ENCODE data around the gene SEMA4D. TPM values are rescaled to one million over a fixed set of nuclear protein-coding genes. Genes with fewer than 3 reads are reported as not detected.

Gene SEMA4D
- total RNA-seq, 1 experiment from 2014 or later: 48.4 TPM

DNA sequence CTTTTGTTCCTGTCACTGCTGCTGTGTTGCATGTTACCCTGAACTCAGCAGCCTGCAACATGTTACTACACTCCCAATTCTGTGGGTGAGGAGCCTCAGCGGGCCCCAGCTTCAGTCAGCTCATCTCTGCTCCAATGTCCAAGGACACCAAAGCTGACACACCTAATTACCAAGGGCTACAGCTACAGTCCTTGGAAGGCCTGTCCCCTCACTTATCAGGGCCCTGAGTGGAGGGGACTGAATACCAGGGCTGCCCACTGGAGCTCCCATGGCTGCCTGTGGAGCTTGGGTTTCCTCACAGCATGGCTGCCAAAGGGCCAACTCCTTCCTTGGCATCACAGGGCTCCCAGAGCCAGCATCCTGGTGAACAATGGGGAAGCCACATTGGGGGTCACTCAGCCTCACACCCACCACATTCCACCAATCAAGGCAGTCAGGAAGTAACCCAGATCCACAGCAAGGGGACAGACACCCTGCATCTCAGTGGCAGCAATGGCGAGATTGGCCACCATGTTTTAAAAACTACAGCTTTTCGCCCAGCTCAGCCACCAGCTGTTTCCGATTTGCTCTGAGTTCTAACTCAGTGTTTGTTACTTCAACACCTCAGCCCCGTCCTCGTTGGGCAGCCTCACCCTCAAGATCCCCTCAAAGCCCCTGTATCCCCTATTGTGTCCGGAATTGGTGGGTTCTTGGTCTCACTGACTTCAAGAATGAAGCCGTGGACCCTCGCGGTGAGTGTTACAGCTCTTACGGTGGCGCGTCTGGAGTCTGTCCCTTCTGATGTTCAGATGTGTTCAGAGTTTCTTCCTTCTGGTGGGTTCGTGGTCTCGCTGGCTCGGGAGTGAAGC lies 18.9 kb downstream of the SEMA4D start:
- Histone ChIP-seq H3K9me2 (ENCODE audit: insufficient read depth) (no peaks in the 10 kb centered on the region), H3K4me3 (no peak overlapping the region), H3K27me3 (ENCODE audit: insufficient read depth, low read depth) (no peaks in the 10 kb centered on the region), H2AFZ (no peak overlapping the region), H3K27ac (no peak overlapping the region), H3F3A (ENCODE audit: insufficient read depth, low read depth) (no peaks in the 10 kb centered on the region), H3K9me3 (ENCODE audit: insufficient read depth, low read depth) (no peaks in the 10 kb centered on the region), H4K20me1 (ENCODE audit: insufficient read depth) (no peaks in the 10 kb centered on the region; the same call in 1 of the 2 replicates), H3K4me2 (no peak overlapping the region), H3K4me1 (replicated peaks; ENCODE audit: insufficient read depth) (no peaks in the 10 kb centered on the region), H3K36me3 (ENCODE audit: low read depth) (no peaks in the 10 kb centered on the region), H3K79me2 (ENCODE audit: low read depth) (no peaks in the 10 kb centered on the region)
- no peak for TF ChIP-seq EZH2 (IDR thresholded peaks at IDR 0.05; ENCODE audit: low read depth)
- TF ChIP-seq, protein P1, sequence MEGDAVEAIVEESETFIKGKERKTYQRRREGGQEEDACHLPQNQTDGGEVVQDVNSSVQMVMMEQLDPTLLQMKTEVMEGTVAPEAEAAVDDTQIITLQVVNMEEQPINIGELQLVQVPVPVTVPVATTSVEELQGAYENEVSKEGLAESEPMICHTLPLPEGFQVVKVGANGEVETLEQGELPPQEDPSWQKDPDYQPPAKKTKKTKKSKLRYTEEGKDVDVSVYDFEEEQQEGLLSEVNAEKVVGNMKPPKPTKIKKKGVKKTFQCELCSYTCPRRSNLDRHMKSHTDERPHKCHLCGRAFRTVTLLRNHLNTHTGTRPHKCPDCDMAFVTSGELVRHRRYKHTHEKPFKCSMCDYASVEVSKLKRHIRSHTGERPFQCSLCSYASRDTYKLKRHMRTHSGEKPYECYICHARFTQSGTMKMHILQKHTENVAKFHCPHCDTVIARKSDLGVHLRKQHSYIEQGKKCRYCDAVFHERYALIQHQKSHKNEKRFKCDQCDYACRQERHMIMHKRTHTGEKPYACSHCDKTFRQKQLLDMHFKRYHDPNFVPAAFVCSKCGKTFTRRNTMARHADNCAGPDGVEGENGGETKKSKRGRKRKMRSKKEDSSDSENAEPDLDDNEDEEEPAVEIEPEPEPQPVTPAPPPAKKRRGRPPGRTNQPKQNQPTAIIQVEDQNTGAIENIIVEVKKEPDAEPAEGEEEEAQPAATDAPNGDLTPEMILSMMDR (conservative IDR thresholded peaks at IDR 0.05): no peak
- intact Hi-C loops (cut with micrococcal nuclease; ENCODE audit: unreplicated experiment): no loop called here
- ChIA-PET CTCF (no interaction called here), POLR2A (ENCODE audit: unreplicated experiment) (no interaction called here)
- no TSS peak for BruUV-seq (replicated peaks)
- no peak for DNase-seq

DNA sequence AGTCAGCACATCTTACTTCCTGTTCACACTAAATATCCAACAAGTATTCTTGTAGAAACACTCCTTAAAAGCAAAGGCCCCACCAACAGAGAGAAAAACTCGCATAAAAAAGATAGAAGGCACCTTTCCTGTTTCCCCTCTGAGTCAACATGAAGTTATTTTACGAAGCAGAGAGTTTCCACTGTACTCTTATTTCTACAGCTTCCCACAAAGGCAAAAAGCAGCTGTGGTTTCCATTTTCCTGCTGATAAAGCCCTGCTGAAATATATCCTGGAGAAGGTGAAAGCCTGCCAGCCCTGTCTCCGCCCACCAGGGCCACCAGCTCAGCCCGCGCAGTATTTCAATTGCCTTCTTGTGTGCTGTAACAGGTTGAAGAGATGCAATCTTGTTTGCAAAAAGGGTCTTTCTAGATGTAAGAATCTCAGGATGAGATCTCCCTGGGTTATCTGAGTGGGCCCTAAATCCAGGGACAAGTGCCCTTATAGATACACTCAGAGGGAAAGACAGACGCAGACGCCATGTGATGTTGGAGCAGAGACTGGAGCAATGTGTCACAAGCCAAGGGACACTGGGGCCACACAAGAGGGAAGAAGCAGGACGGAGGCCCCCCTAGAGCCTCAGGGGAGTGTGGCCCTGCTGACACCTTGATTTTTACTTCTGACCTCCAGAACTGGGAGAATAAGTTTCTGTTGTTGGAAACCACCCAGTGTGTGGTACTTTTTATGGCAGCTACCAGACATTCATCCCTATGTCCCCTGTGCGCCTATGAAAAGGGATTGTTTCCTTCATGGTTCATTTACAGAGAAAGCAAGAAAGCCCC lies 19.9 kb downstream of the SEMA4D start:
- H4K20me1 ChIP-seq (ENCODE audit: insufficient read depth): no peaks in the 10 kb centered on the region; the same call in 1 of the 2 replicates
- ChIA-PET CTCF (no interaction called here), POLR2A (ENCODE audit: unreplicated experiment) (interaction anchor here (0.6 kb wide), 1 partner anchor 84 kb away, joined by 3 read pairs; no protein-coding TSS in a partner anchor)
- H3F3A ChIP-seq (ENCODE audit: insufficient read depth, low read depth): no peaks in the 10 kb centered on the region
- H3K27ac ChIP-seq: no peak overlapping the region
- no peaks in the 10 kb centered on the region for H3K36me3 ChIP-seq (ENCODE audit: low read depth)
- no peaks in the 10 kb centered on the region for H3K27me3 ChIP-seq (ENCODE audit: insufficient read depth, low read depth)
- intact Hi-C loops (cut with micrococcal nuclease; ENCODE audit: unreplicated experiment): no loop called here
- no TSS peak for BruUV-seq (replicated peaks)
- no peaks in the 10 kb centered on the region for H3K4me1 ChIP-seq (replicated peaks; ENCODE audit: insufficient read depth)
- no peaks in the 10 kb centered on the region for H3K9me2 ChIP-seq (ENCODE audit: insufficient read depth)
- no peaks in the 10 kb centered on the region for H3K79me2 ChIP-seq (ENCODE audit: low read depth)
- no peaks in the 10 kb centered on the region for H3K9me3 ChIP-seq (ENCODE audit: insufficient read depth, low read depth)
- no peak overlapping the region for H3K4me3 ChIP-seq
- DNase-seq: peak in 1 of 2 experiments; percentile 38
- TF ChIP-seq, protein P1 (conservative IDR thresholded peaks at IDR 0.05): no peak
- no peak for TF ChIP-seq EZH2 (IDR thresholded peaks at IDR 0.05; ENCODE audit: low read depth)
- H2AFZ ChIP-seq: no peak overlapping the region
- no peak overlapping the region for H3K4me2 ChIP-seq

DNA sequence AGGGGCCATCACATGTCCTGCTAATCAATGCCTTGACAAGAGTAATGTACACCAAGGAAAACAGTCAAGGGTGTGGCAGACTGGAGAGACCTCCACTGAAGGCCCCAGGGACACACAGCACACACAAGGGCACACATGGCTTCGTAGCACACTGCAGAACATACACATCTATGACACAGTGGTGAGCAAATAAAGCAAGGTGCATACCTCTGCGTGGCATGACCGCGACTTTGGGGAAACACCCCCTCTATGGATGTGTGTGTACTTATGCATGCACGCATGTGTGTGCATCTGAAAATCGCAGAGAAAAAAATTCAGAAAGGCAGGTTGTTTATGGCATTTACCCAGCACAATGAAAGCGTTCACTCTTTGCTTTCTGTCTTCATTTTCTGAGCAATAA lies 20.5 kb downstream of the SEMA4D start:
- Histone ChIP-seq H3K4me3 (no peak overlapping the region), H3K4me2 (no peak overlapping the region), H3K4me1 (replicated peaks; ENCODE audit: insufficient read depth) (no peaks in the 10 kb centered on the region), H3K9me2 (ENCODE audit: insufficient read depth) (no peaks in the 10 kb centered on the region), H3K27me3 (ENCODE audit: insufficient read depth, low read depth) (no peaks in the 10 kb centered on the region), H4K20me1 (ENCODE audit: insufficient read depth) (no peaks in the 10 kb centered on the region; the same call in 1 of the 2 replicates), H3K79me2 (ENCODE audit: low read depth) (no peaks in the 10 kb centered on the region), H3K27ac (no peak overlapping the region), H3K36me3 (ENCODE audit: low read depth) (no peaks in the 10 kb centered on the region), H3K9me3 (ENCODE audit: insufficient read depth, low read depth) (no peaks in the 10 kb centered on the region), H2AFZ (no peak overlapping the region), H3F3A (ENCODE audit: insufficient read depth, low read depth) (no peaks in the 10 kb centered on the region)
- no TSS peak for BruUV-seq (replicated peaks)
- CTCF ChIA-PET: no interaction called here
- POLR2A ChIA-PET (ENCODE audit: unreplicated experiment): interaction anchor here (0.6 kb wide), 1 partner anchor 84 kb away, joined by 3 read pairs; no protein-coding TSS in a partner anchor
- TF ChIP-seq, protein P1 (conservative IDR thresholded peaks at IDR 0.05): no peak
- no peak for TF ChIP-seq EZH2 (IDR thresholded peaks at IDR 0.05; ENCODE audit: low read depth)
- intact Hi-C loops (cut with micrococcal nuclease; ENCODE audit: unreplicated experiment): no loop called here
- no peak for DNase-seq

All from PC-9 (cell line).